HG03280 (cell line): Measurements from ENCODE around the gene KRT82.

Experiments used
- ATAC-seq: cut with Tn5 transposase; IDR thresholded peaks from one replicate; pipeline ENCODE4 v1.9.1; 2021; ENCODE audit warnings: mild to moderate bottlenecking, moderate library complexity; ENCODE audit not compliant: unreplicated experiment

Gene KRT82

GRCh38 chr12:52436000-52436827 is 30.1 kb upstream of the KRT82 start:
- ATAC-seq, result no peak

GRCh38 chr12:52435659-52435999 is 29.5 kb upstream of the KRT82 start:
- no peak for ATAC-seq

- ATAC-seq, result no peak
These were observed 28.8 kb upstream of the KRT82 start for GRCh38 chr12:52434760-52435530.

GRCh38 chr12:52434081-52434733 is 28.1 kb upstream of the KRT82 start, which contains the start of gene KRT75:
Gene KRT75, minus strand, starts transcription at chr12:52434371. Its CDS starts 67 bp downstream, at chr12:52434304.
- ATAC-seq, result no peak

GRCh38 chr12:52433501-52434080 is 27.5 kb upstream of the KRT82 start:
- ATAC-seq, result no peak

- ATAC-seq, result no peak
These were observed 26.5 kb upstream of the KRT82 start for GRCh38 chr12:52432559-52433207.

GRCh38 chr12:52428121-52428520 is 22.0 kb upstream of the KRT82 start:
- no peak for ATAC-seq

GRCh38 chr12:52427083-52427482 is 20.9 kb upstream of the KRT82 start:
- ATAC-seq, result no peak

- ATAC-seq, result no peak
These were observed 19.9 kb upstream of the KRT82 start for GRCh38 chr12:52426034-52426433.

- ATAC-seq, result no peak
These were observed 19.3 kb upstream of the KRT82 start for GRCh38 chr12:52425466-52425865.

- no peak for ATAC-seq
These were observed 17.7 kb upstream of the KRT82 start for GRCh38 chr12:52423661-52424500.

GRCh38 chr12:52423035-52423434 is 16.9 kb upstream of the KRT82 start:
- ATAC-seq, result no peak

- ATAC-seq, result no peak
These were observed 13.5 kb upstream of the KRT82 start for GRCh38 chr12:52419656-52420055.

GRCh38 chr12:52418576-52419110 is 12.5 kb upstream of the KRT82 start:
- ATAC-seq, result no peak

GRCh38 chr12:52417740-52418139 is 11.6 kb upstream of the KRT82 start:
- ATAC-seq, result no peak

- no peak for ATAC-seq
These were observed 10.7 kb upstream of the KRT82 start for GRCh38 chr12:52416795-52417194.

- ATAC-seq, result no peak
These were observed 10.0 kb upstream of the KRT82 start for GRCh38 chr12:52415870-52416750.

GRCh38 chr12:52414936-52415335 is 8.8 kb upstream of the KRT82 start:
- no peak for ATAC-seq
